A549 (cell line): Measurements from ENCODE around the gene LMNB1. TPM values are rescaled to one million over a fixed set of nuclear protein-coding genes. Genes with fewer than 3 reads are reported as not detected.

Experiments used
- ATAC-seq, 2 experiments: fragments of 200-7000 bp in 1 of 2; fragments of >200 bp in 1 of 2; cut with Nextera tagmentation in 1 of 2; cut with Tn5 transposase in 1 of 2; 3 replicates each; pipeline versions ENCODE4 v1.8.0 to v1.9.1; 2018 to 2020; ENCODE audit warnings: mild to moderate bottlenecking in 1 of 2, moderate library complexity in 1 of 2
- CTCF ChIA-PET: fragments of 300-600 bp; sonication (Branson Sonifier 250); formaldehyde crosslinking; extraction: SDS; loops from one replicate; lab custom pipeline; 2021; ENCODE audit warnings: antibody characterized with exemption, inconsistent platforms; lab: Yijun Ruan, JAX
- POLR2A ChIA-PET: fragments of 350-600 bp; formaldehyde crosslinking; extraction: SDS; loops from one replicate; lab custom pipeline; 2021; ENCODE audit warnings: antibody characterized with exemption, inconsistent platforms; lab: Yijun Ruan, JAX
- DNase-seq, 2 experiments: peaks; one replicate each; pipeline versions ENCODE4 v3.0.0 to v3.0.0-alpha.2; 2011 to 2016; ENCODE audit warnings: low read depth in 1 of 2, low spot score in 1 of 2
- FAIRE-seq: peaks from 2 replicates; lab custom pipeline; 2011; peaks lifted over from hg19 to GRCh38; lab: Jason Lieb, UNC
- H3K27ac ChIP-seq, 2 experiments: fragments of >200 bp; sonication (Bioruptor Twin); formaldehyde crosslinking; 3 replicates each; pipeline ENCODE4 v1.5.1; 2016 to 2017
- H3K4me1 ChIP-seq: fragments of >200 bp; sonication (Bioruptor Twin); formaldehyde crosslinking; 3 replicates; pipeline ENCODE4 v1.6.1; 2016
- H3K4me2 ChIP-seq: fragments of >200 bp; sonication (Bioruptor Twin); formaldehyde crosslinking; 3 replicates; pipeline ENCODE4 v1.6.1; 2016
- H3K4me3 ChIP-seq: fragments of >200 bp; sonication (Bioruptor Twin); formaldehyde crosslinking; 3 replicates; pipeline ENCODE4 v1.5.1; 2016
- H3K9me3 ChIP-seq: fragments of >200 bp; sonication (Bioruptor Twin); formaldehyde crosslinking; 3 replicates; pipeline ENCODE4 v1.6.1; 2016
- BCL3 ChIP-seq: fragments of >200 bp; sonication (Bioruptor Twin); formaldehyde crosslinking; IDR thresholded peaks from 3 replicates; pipeline ENCODE4 v1.6.1; 2016
- BHLHE40 ChIP-seq: IDR thresholded peaks from 2 replicates; pipeline ENCODE4 v1.6.1; 2012; ENCODE audit warnings: low read depth, low read length, inconsistent platforms
- CHD2 ChIP-seq: fragments of 150-350 bp; IDR thresholded peaks from 2 replicates; pipeline ENCODE4 v1.6.1; 2014; ENCODE audit warnings: low read length; ENCODE audit not compliant: partially characterized antibody
- CTCF ChIP-seq: fragments of >200 bp; sonication (Bioruptor Twin); formaldehyde crosslinking; IDR thresholded peaks from 3 replicates; pipeline ENCODE4 v1.5.1; 2016
- EHF ChIP-seq: fragments of 250-450 bp; sonication (Bioruptor Pico); IDR thresholded peaks from 2 replicates; pipeline ENCODE4 v1.5.0; 2020; ENCODE audit warnings: mild to moderate bottlenecking
- ESRRA ChIP-seq: fragments of 150-350 bp; IDR thresholded peaks from 2 replicates; pipeline ENCODE4 v1.6.1; 2014; ENCODE audit warnings: mild to moderate bottlenecking, low read length, borderline replicate concordance
- FOSB ChIP-seq: fragments of 250-450 bp; sonication (Bioruptor Pico); IDR thresholded peaks from 2 replicates; pipeline ENCODE4 v1.5.0; 2020; ENCODE audit warnings: mild to moderate bottlenecking, moderate library complexity
- FOSL2 ChIP-seq, 2 experiments: fragments of 450-650 bp in 1 of 2; fragments of >200 bp in 1 of 2; sonication (Bioruptor Twin) in 1 of 2; formaldehyde crosslinking; IDR thresholded peaks; 2 replicates each; pipeline versions ENCODE4 v1.5.0 to v1.6.1; 2016 to 2020; ENCODE audit warnings: mild to moderate bottlenecking in 1 of 2, moderate library complexity in 1 of 2
- HDAC2 ChIP-seq: fragments of 200-600 bp; sonication (generic); IDR thresholded peaks from 2 replicates; pipeline ENCODE4 v1.6.1; 2016
- HEYL ChIP-seq: fragments of 250-450 bp; sonication (Bioruptor Pico); IDR thresholded peaks from 2 replicates; pipeline ENCODE4 v1.8.0; 2021; ENCODE audit warnings: mild to moderate bottlenecking, moderate library complexity
- HOXA7 ChIP-seq: fragments of 250-450 bp; sonication (Bioruptor Pico); IDR thresholded peaks from 2 replicates; pipeline ENCODE4 v1.5.0; 2020; ENCODE audit warnings: mild to moderate bottlenecking, moderate library complexity
- HOXB13 ChIP-seq: fragments of 250-450 bp; sonication (Bioruptor Pico); IDR thresholded peaks from 2 replicates; pipeline ENCODE4 v1.5.0; 2020; ENCODE audit warnings: low read depth, mild to moderate bottlenecking, moderate library complexity
- HOXB5 ChIP-seq: fragments of 250-450 bp; sonication (Bioruptor Pico); IDR thresholded peaks from 2 replicates; pipeline ENCODE4 v1.5.0; 2020; ENCODE audit warnings: mild to moderate bottlenecking, moderate library complexity
- JUNB ChIP-seq: fragments of >200 bp; sonication (Bioruptor Twin); formaldehyde crosslinking; IDR thresholded peaks from 2 replicates; pipeline ENCODE4 v1.6.1; 2016
- KDM1A ChIP-seq: fragments of 200-600 bp; sonication (generic); IDR thresholded peaks from 2 replicates; pipeline ENCODE4 v1.6.1; 2016; ENCODE audit warnings: low read depth, mild to moderate bottlenecking
- MAX ChIP-seq: IDR thresholded peaks from 2 replicates; pipeline ENCODE4 v1.6.1; 2012
- MAZ ChIP-seq: fragments of 150-350 bp; IDR thresholded peaks from 2 replicates; pipeline ENCODE4 v1.6.1; 2014; ENCODE audit warnings: antibody characterized with exemption, low read depth, low read length, borderline replicate concordance
- MYC ChIP-seq: IDR thresholded peaks from 2 replicates; pipeline ENCODE4 v1.6.1; 2012; ENCODE audit warnings: mild to moderate bottlenecking, inconsistent platforms, low read length, improper control_type of control experiment, borderline replicate concordance
- NR3C1 ChIP-seq: fragments of >200 bp; sonication (Bioruptor Twin); formaldehyde crosslinking; IDR thresholded peaks from 3 replicates; pipeline ENCODE4 v1.6.1; 2017
- POLR2A ChIP-seq: IDR thresholded peaks from 2 replicates; pipeline ENCODE4 v1.6.1; 2012; ENCODE audit warnings: mild to moderate bottlenecking, low read length
- POLR2AphosphoS2 ChIP-seq: conservative IDR thresholded peaks from 2 replicates; pipeline ENCODE4 v1.6.1; 2012; ENCODE audit warnings: low read length, improper control_type of control experiment, inconsistent platforms
- RARB ChIP-seq: fragments of 250-450 bp; sonication (Bioruptor Pico); IDR thresholded peaks from 2 replicates; pipeline ENCODE4 v1.8.0; 2021; ENCODE audit warnings: mild to moderate bottlenecking, moderate library complexity
- RFX5 ChIP-seq: fragments of 450-650 bp; IDR thresholded peaks from 2 replicates; pipeline ENCODE4 v1.7.1; 2014; ENCODE audit warnings: antibody characterized with exemption, mild to moderate bottlenecking, moderate library complexity
- RNF2 ChIP-seq: fragments of 200-600 bp; sonication (generic); IDR thresholded peaks from 2 replicates; pipeline ENCODE4 v1.6.1; 2016; ENCODE audit warnings: low read depth, mild to moderate bottlenecking, antibody characterized with exemption, moderate library complexity, borderline replicate concordance
- USF2 ChIP-seq: fragments of 450-650 bp; IDR thresholded peaks from 2 replicates; pipeline ENCODE4 v1.6.1; 2014; ENCODE audit warnings: antibody characterized with exemption
- ZC3H11A ChIP-seq: fragments of 450-650 bp; IDR thresholded peaks from 2 replicates; pipeline ENCODE4 v1.6.1; 2014; ENCODE audit warnings: antibody characterized with exemption, mild to moderate bottlenecking
- WGBS: methylation state at CpG from one replicate; pipeline ENCODE4 v1.1.6; 2017; ENCODE audit errors: missing lambda C conversion rate; 5-methylcytosine and 5-hydroxymethylcytosine counted together
- polyA plus RNA-seq, 4 experiments: library from polyadenylated mRNA; depleted of rRNA in 3 of 4; stranded (reverse); fragments of >200 nt; fragmentation: RNase III in 1 of 4; extraction: RNeasy Plus Mini Kit Qiagen cat#74134 plus additional on column Dnase treatment in 1 of 4; gene quantifications; 2 replicates in 3 of 4; 3 replicates in 1 of 4; pipeline ENCODE4 v1.2.3, GENCODE V29; 2011 to 2017
- TF ChIP-seq, protein P1 (sequence below): fragments of >200 bp; sonication (Bioruptor Twin); formaldehyde crosslinking; IDR thresholded peaks from 2 replicates; pipeline ENCODE4 v1.6.1; 2016

LMNB1 gene
- polyA plus RNA-seq, 2 of the 4 experiments (the other 2 are of a cell fraction) = 45.9 to 55.6 TPM

DNA sequence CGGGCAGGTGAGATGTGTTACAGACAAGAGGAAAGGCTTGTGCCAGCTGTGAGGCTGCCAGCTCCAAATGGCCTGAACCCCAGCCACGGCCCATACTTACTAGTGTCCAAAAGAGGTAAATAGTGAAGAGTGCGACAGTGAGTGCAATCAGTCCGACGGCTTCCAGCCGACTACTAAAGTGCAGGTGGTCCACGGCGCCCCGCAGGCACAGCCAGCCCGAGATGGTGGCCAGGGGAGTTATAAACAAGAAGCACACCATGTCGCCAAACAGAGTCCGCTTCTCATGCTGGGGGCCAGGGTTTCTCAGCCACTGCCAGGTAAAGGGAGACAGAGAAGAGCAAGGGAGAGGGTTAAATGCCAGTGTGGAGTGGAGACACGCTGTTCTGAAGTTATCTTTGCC lies 101.1 kb downstream of the LMNB1 start (continued):
- TF ChIP-seq MYC (no peak), USF2 (no peak), MAZ (no peak), HOXB13 (CRISPR knock-in tag) (no peak), JUNB (no peak), RFX5 (no peak), HOXB5 (CRISPR knock-in tag) (no peak), FOSB (CRISPR knock-in tag) (no peak), POLR2AphosphoS2 (no peak), EHF (CRISPR knock-in tag) (no peak), RARB (no peak)
- TF ChIP-seq, all 56 proteins: peak for 0

DNA sequence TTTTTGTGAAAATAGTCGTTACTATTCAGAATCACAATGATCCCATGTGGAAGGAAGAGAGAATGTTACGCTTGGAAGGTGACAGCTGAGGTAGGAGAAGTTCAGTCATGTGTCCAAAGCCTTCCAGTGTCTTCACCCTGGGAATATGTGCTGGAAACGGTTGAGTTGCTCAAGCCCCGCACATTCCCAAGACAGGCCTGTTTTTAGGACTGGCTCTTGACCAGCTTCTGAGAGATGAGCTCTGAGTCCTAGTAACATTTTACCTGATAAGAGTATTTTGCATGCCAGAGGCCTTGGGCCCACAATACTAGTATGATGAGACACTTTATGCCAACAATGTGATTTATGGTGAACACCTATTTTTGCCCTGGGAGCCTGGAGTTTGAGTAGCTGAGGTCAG lies 101.7 kb downstream of the LMNB1 start:
- TF ChIP-seq CHD2 (no peak), MAX (no peak), RNF2 (no peak), USF2 (no peak), MAZ (no peak), NR3C1 (no peak), ZC3H11A (no peak), FOSL2 (IDR thresholded peaks at IDR 0.05) (no peak), FOSL2 (CRISPR knock-in tag; IDR thresholded peaks at IDR 0.05) (no peak), HEYL (CRISPR knock-in tag) (no peak), POLR2A (no peak), BCL3 (no peak), JUNB (no peak)
- TF ChIP-seq, protein P1, sequence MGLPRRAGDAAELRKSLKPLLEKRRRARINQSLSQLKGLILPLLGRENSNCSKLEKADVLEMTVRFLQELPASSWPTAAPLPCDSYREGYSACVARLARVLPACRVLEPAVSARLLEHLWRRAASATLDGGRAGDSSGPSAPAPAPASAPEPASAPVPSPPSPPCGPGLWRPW = no peak
- FAIRE-seq = no peak
- ChIA-PET POLR2A (no interaction called here), CTCF (no interaction called here)
- H3K27ac ChIP-seq = no peak overlapping the region
- no peak for DNase-seq
- WGBS = 88% methylated on average over 4 of the region's 4 CpGs
- H3K9me3 ChIP-seq = no peaks in the 10 kb centered on the region
- peaks cover 2% of the 10 kb centered on the region; the same call in 1 of the 3 replicates for H3K4me1 ChIP-seq
- no peak for ATAC-seq
- H3K4me2 ChIP-seq = no peak overlapping the region
- no peak overlapping the region for H3K4me3 ChIP-seq

- no peak overlapping the region for H3K27ac ChIP-seq
- no peak for FAIRE-seq
- H3K9me3 ChIP-seq = no peaks in the 10 kb centered on the region
- CTCF ChIA-PET = interaction anchor here (0.9 kb wide), 2 partner anchors 13 to 72 kb away, joined by 3 read pairs; no protein-coding TSS in a partner anchor
- peaks cover 8% of the 10 kb centered on the region; the same call in 1 of the 3 replicates for H3K4me1 ChIP-seq
- no peak overlapping the region for H3K4me2 ChIP-seq
- POLR2A ChIA-PET = interaction anchor here (0.5 kb wide), 1 partner anchor 1055 kb away, joined by 3 read pairs; no protein-coding TSS in a partner anchor
- no peak for ATAC-seq
- H3K4me3 ChIP-seq = no peak overlapping the region
- 90% methylated on average over 5 of the region's 5 CpGs for WGBS
- no peak for DNase-seq
- TF ChIP-seq MAX = no peak
- no peak for TF ChIP-seq CTCF
- no peak for TF ChIP-seq RARB
- no peak for TF ChIP-seq BHLHE40
- no peak for TF ChIP-seq HOXA7 (CRISPR knock-in tag)
- TF ChIP-seq BCL3 = no peak
- TF ChIP-seq ZC3H11A = no peak
- TF ChIP-seq HDAC2 = no peak
- TF ChIP-seq KDM1A = no peak
- no peak for TF ChIP-seq POLR2A
- TF ChIP-seq ESRRA = no peak
- no peak for TF ChIP-seq MYC
Observed at GRCh38 chr5:126881821-126882600, 105.1 kb downstream of the LMNB1 start.
